ENCODE results near the gene P3R3URF.

The P3R3URF gene

GRCh38 chr1:46173361-46173856 lies 2.9 kb downstream of the P3R3URF start:
- H3K4me3 ChIP-seq (ENCODE audit: low read depth, low read length): no peak overlapping the region
- no peak for DNase-seq (ENCODE audit: low read depth)
- TF ChIP-seq CTCF (IDR thresholded peaks at IDR 0.05; ENCODE audit: low read depth, low read length, missing control alignments): no peak

- no peak for TF ChIP-seq CTCF (IDR thresholded peaks at IDR 0.05; ENCODE audit: low read depth, low read length, missing control alignments)
- H3K4me3 ChIP-seq (ENCODE audit: low read depth, low read length): no peak overlapping the region
- no peak for DNase-seq (ENCODE audit: low read depth)
Observed at GRCh38 chr1:46172321-46172720, 4.0 kb downstream of the P3R3URF start.

GRCh38 chr1:46171871-46172270 lies 4.4 kb downstream of the P3R3URF start:
- DNase-seq (ENCODE audit: low read depth): no peak
- TF ChIP-seq CTCF (IDR thresholded peaks at IDR 0.05; ENCODE audit: low read depth, low read length, missing control alignments): no peak
- H3K4me3 ChIP-seq (ENCODE audit: low read depth, low read length): no peak overlapping the region

GRCh38 chr1:46171351-46171750 lies 4.9 kb downstream of the P3R3URF start:
- no peak for TF ChIP-seq CTCF (IDR thresholded peaks at IDR 0.05; ENCODE audit: low read depth, low read length, missing control alignments)
- no peak overlapping the region for H3K4me3 ChIP-seq (ENCODE audit: low read depth, low read length)
- DNase-seq (ENCODE audit: low read depth): no peak

- DNase-seq (ENCODE audit: low read depth): no peak
- H3K4me3 ChIP-seq (ENCODE audit: low read depth, low read length): no peak overlapping the region
- TF ChIP-seq CTCF (IDR thresholded peaks at IDR 0.05; ENCODE audit: low read depth, low read length, missing control alignments): no peak
Observed at GRCh38 chr1:46169811-46170454, 6.4 kb downstream of the P3R3URF start.

GRCh38 chr1:46168477-46168876 lies 7.8 kb downstream of the P3R3URF start:
- no peak overlapping the region for H3K4me3 ChIP-seq (ENCODE audit: low read depth, low read length)
- DNase-seq (ENCODE audit: low read depth): no peak
- TF ChIP-seq CTCF (IDR thresholded peaks at IDR 0.05; ENCODE audit: low read depth, low read length, missing control alignments): no peak
